ENCODE measurements around the gene ETFBKMT.

DNA sequence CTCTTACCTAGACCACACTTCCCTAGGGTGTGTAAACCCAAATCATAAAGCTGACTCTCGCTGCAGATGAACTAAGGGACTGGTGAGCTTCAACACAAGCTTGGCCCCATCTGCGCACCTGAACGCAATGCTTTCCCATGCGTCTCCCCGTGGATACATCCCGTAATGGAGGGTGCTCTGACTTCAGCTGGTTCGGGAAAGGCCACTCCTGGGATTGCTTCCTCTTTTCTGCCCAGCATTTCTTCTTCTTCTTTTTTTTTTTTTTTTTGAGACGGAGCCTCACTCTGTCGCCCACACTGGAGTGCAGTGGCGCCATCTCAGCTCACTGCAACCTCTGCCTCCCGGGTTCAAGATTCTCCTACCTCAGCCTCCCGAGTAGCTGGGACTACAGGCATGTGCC, 27.7 kb upstream of the ETFBKMT start:
- no peak for TF ChIP-seq MXI1 (IDR thresholded peaks at IDR 0.05; ENCODE audit: low read depth, low read length)
- TF ChIP-seq, protein P1, sequence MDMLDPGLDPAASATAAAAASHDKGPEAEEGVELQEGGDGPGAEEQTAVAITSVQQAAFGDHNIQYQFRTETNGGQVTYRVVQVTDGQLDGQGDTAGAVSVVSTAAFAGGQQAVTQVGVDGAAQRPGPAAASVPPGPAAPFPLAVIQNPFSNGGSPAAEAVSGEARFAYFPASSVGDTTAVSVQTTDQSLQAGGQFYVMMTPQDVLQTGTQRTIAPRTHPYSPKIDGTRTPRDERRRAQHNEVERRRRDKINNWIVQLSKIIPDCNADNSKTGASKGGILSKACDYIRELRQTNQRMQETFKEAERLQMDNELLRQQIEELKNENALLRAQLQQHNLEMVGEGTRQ (IDR thresholded peaks at IDR 0.05; ENCODE audit: borderline replicate concordance, low read depth, low read length) = no peak
- TF ChIP-seq RAD21 (IDR thresholded peaks at IDR 0.05; ENCODE audit: low read length) = no peak
- no peak for TF ChIP-seq TAF1 (IDR thresholded peaks at IDR 0.05; ENCODE audit: borderline replicate concordance, low read depth, low read length)
- TF ChIP-seq POLR2AphosphoS5 (IDR thresholded peaks at IDR 0.05; ENCODE audit: low read depth, low read length) = no peak
